Spleen (tissue), 7 donors: ENCODE data around the gene TBCD.
A peak's percentile ranks its signal among the peaks of the same experiment; 100 is the strongest.

ENCODE experiments used
- CTCF ChIP-seq, 11 experiments: fragments of 200-600 bp in 7 of 11; fragments of 450-650 bp in 4 of 11; sonication (generic) in 4 of 11; IDR thresholded peaks in 8 of 11; conservative IDR thresholded peaks in 3 of 11; 1 replicate in 7 of 11; 2 replicates in 4 of 11; pipeline versions ENCODE4 v1.4.0 to v1.8.0; 2016 to 2021; ENCODE audit warnings: antibody characterized with exemption in 11 of 11, inconsistent platforms in 4 of 11, mild to moderate bottlenecking in 1 of 11
- POLR2A ChIP-seq, 3 donors: fragments of 450-650 bp; IDR thresholded peaks; one replicate each; pipeline ENCODE4 v1.5.1; 2017; ENCODE audit warnings: antibody characterized with exemption in 3 of 3, mild to moderate bottlenecking in 1 of 3
- POLR2AphosphoS5 ChIP-seq, 3 donors: sonication (generic); formaldehyde crosslinking; IDR thresholded peaks; one replicate each; pipeline ENCODE4 v1.5.1; 2017; ENCODE audit warnings: antibody characterized with exemption in 3 of 3
- donor health status: DM: no; HTN: no; CAD: no; lungs with moderate emphysema.
- donor health status: DM: no; HTN: no; CAD: no.
- donor health status: DM: no; HTN: no; CAD: no.

- peak; percentile 71 to 78 (median 72) for TF ChIP-seq POLR2AphosphoS5 (IDR thresholded peaks at IDR 0.05)
- peak; percentile 96 to 99 (median 97) for TF ChIP-seq CTCF (IDR thresholded peaks at IDR 0.05 in 8 of 11, conservative IDR thresholded peaks at IDR 0.05 in 3 of 11)
- TF ChIP-seq POLR2A (IDR thresholded peaks at IDR 0.05) = no peak
These were observed 30.0 kb downstream of the TBCD start for GRCh38 chr17:82781894-82782274.
